Pancreas (tissue), 10 donors: Measurements from ENCODE around the gene AFF3. TPM values are rescaled to one million over a fixed set of nuclear protein-coding genes. Genes with fewer than 3 reads are reported as not detected.

ENCODE experiments used
- ATAC-seq, 4 donors: fragments of 200-7000 bp; cut with Tn5 transposase; one replicate each; pipeline versions ENCODE4 v1.8.0 to v1.9.1; 2020; ENCODE audit warnings: mild to moderate bottlenecking in 4 of 4, moderate library complexity in 4 of 4
- DNase-seq, 6 donors: peaks; one replicate each; pipeline ENCODE4 v3.0.0-alpha.2; 2020
- FAIRE-seq: peaks from 2 replicates; lab custom pipeline; 2012; peaks lifted over from hg19 to GRCh38; lab: Jason Lieb, UNC
- H3K27ac ChIP-seq, 4 donors: fragments of 200-600 bp; sonication (generic); 1 replicate in 3 of 4; 2 replicates in 1 of 4; pipeline versions ENCODE4 v1.5.0 to v1.8.0; 2020
- H3K27me3 ChIP-seq, 4 donors: fragments of 200-600 bp; one replicate each; pipeline ENCODE4 v1.8.0; 2021
- H3K36me3 ChIP-seq, 3 donors: fragments of 200-600 bp; sonication (generic) in 1 of 3; one replicate each; pipeline versions ENCODE4 v1.5.0 to v1.8.0; 2020 to 2021
- H3K4me1 ChIP-seq, 3 donors: fragments of 200-600 bp; one replicate each; pipeline ENCODE4 v1.8.0; 2021
- H3K4me3 ChIP-seq, 4 donors: fragments of 200-600 bp; sonication (generic) in 2 of 4; one replicate each; pipeline versions ENCODE4 v1.5.0 to v1.8.0; 2020 to 2021
- H3K9me3 ChIP-seq, 4 donors: fragments of 200-600 bp; one replicate each; pipeline ENCODE4 v1.8.0; 2021
- whole genome bisulfite sequencing, 2 donors: extraction: QIAGEN DNeasy Blood & Tissue Kit; methylation state at CpG; one replicate each; pipeline ENCODE4 v1.1.7; 2013; 5-methylcytosine and 5-hydroxymethylcytosine counted together
- intact Hi-C, 3 donors: fragments of 100-400 bp; cut with DNase I; formaldehyde crosslinking; loops; one replicate each; pipeline versions ENCODE4 v1.11.1 to v1.14.2; 2022
- polyA plus RNA-seq, 2 donors: library from polyadenylated mRNA; stranded (reverse); fragments of 200-250 nt; gene quantifications; one replicate each; pipeline ENCODE4 v1.2.3, GENCODE V29; 2013
- total RNA-seq, 6 donors: library from RNA; stranded (reverse); fragmentation: NEBNext Ultra II Directional in 4 of 6; extraction: Animal tissue kit (Norgen Biotek cat#: 25700) in 4 of 6; gene quantifications; one replicate each; pipeline versions ENCODE4 v1.2.1 to v1.2.4, GENCODE V29; 2021 to 2023
- TF ChIP-seq, protein P1 (sequence below), 4 donors: fragments of 200-600 bp; sonication (generic) in 3 of 4; IDR thresholded peaks; one replicate each; pipeline versions ENCODE4 v1.5.0 to v1.8.0; 2021; ENCODE audit warnings: antibody characterized with exemption in 4 of 4
- donor health status: healthy with polysubstance abuse.
- donor health status: DM: no; HTN: no; CAD: no; lungs with moderate emphysema.
- donor health status: DM: no; HTN: no; CAD: no.
- donor health status: control.
- donor health status: control.
- donor health status: Bipolar disorder and iron deficiency.
- donor health status: DM: yes; HTN: yes; CAD: no.
- donor health status: DM: no; HTN: no; CAD: no.
- donor health status: DM: no; HTN: no; CAD: no.
- donor health status: DM: yes; HTN: yes; CAD: no.

Gene AFF3
- total and polyA plus RNA-seq, 8 donors: 0.19 to 1.1 (median 0.54) TPM

DNA sequence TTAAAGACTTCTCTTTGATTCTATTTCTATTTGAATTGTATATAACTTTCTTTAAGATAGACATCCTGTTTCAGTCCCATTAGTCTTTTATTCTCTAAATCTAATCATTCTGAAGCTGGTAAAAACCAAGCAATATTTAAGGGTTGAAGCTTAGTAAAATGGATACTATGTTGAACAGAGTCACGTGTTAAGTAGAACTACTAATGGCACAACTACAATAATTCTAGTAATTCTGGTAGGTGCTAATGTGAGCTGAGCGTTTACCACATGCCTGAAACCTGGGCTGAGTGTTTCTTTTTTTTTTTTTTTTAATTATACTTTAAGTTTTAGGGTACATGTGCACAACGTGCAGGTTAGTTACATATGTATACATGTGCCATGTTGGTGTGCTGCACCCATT lies 8.9 kb upstream of the AFF3 start:
- H3K9me3 ChIP-seq: no peaks in the 10 kb centered on the region
- H3K27me3 ChIP-seq: no peaks in the 10 kb centered on the region
- no peak overlapping the region for H3K27ac ChIP-seq
- TF ChIP-seq, protein P1, sequence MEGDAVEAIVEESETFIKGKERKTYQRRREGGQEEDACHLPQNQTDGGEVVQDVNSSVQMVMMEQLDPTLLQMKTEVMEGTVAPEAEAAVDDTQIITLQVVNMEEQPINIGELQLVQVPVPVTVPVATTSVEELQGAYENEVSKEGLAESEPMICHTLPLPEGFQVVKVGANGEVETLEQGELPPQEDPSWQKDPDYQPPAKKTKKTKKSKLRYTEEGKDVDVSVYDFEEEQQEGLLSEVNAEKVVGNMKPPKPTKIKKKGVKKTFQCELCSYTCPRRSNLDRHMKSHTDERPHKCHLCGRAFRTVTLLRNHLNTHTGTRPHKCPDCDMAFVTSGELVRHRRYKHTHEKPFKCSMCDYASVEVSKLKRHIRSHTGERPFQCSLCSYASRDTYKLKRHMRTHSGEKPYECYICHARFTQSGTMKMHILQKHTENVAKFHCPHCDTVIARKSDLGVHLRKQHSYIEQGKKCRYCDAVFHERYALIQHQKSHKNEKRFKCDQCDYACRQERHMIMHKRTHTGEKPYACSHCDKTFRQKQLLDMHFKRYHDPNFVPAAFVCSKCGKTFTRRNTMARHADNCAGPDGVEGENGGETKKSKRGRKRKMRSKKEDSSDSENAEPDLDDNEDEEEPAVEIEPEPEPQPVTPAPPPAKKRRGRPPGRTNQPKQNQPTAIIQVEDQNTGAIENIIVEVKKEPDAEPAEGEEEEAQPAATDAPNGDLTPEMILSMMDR (IDR thresholded peaks at IDR 0.05): no peak
- FAIRE-seq: no peak
- H3K4me1 ChIP-seq: no peaks in the 10 kb centered on the region
- 77 to 83% methylated on average over 3 of the region's 3 CpGs for WGBS, 2 donors
- no peak overlapping the region for H3K4me3 ChIP-seq
- no peak for ATAC-seq
- intact Hi-C loops: no loop called here
- no peaks in the 10 kb centered on the region for H3K36me3 ChIP-seq
- no peak for DNase-seq

DNA sequence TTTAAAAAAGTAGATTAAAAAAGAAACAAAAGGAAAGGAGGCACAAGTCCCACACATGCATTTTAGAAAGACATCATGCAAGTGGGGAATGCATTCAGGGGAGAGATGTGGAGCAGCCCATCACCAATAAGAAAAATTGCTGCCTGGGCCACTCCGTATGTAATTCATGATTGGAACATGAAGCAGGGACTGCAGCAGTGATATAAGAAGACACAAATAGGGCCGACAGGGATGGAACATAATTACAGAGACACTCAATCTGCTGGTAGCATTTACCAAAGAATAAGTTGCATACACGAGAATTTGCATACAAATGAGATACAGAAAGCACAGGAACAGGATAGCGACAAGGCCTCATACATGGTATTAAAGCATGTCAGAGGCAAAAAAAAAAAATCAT lies 6.5 kb upstream of the AFF3 start:
- DNase-seq (no peak), FAIRE-seq (no peak), ATAC-seq (no peak)
- TF ChIP-seq, protein P1 (IDR thresholded peaks at IDR 0.05): no peak
- Histone ChIP-seq H3K4me1 (no peaks in the 10 kb centered on the region), H3K9me3 (no peaks in the 10 kb centered on the region), H3K27ac (no peak overlapping the region), H3K4me3 (no peak overlapping the region), H3K27me3 (no peaks in the 10 kb centered on the region), H3K36me3 (no peaks in the 10 kb centered on the region)
- intact Hi-C loops: no loop called here
- WGBS, 2 donors: 77 to 84% methylated on average over 4 of the region's 4 CpGs

DNA sequence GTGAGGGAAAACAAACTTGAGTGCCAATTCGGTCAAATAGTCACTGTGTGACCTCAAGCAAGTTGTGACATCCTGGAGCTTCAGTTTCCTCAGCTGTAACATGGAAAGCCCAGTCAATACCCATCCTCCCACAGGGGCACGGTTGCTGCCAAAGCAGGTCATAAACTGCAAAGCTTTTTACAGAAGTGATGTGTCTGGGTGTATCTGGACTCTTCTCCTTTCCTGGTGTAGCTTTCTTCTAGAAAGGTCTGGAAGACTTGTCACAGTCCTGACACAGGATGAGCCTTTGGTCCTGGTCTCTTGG lies 4.2 kb upstream of the AFF3 start:
- H3K4me3 ChIP-seq: no peak overlapping the region
- intact Hi-C loops: no loop called here
- no peaks in the 10 kb centered on the region for H3K4me1 ChIP-seq
- no peak for ATAC-seq
- H3K9me3 ChIP-seq: no peaks in the 10 kb centered on the region
- 61 to 80% methylated on average over 2 of the region's 2 CpGs for WGBS, 2 donors
- no peaks in the 10 kb centered on the region for H3K27me3 ChIP-seq
- H3K27ac ChIP-seq: no peak overlapping the region
- no peaks in the 10 kb centered on the region for H3K36me3 ChIP-seq
- FAIRE-seq: no peak
- TF ChIP-seq, protein P1 (IDR thresholded peaks at IDR 0.05): no peak
- DNase-seq: no peak

DNA sequence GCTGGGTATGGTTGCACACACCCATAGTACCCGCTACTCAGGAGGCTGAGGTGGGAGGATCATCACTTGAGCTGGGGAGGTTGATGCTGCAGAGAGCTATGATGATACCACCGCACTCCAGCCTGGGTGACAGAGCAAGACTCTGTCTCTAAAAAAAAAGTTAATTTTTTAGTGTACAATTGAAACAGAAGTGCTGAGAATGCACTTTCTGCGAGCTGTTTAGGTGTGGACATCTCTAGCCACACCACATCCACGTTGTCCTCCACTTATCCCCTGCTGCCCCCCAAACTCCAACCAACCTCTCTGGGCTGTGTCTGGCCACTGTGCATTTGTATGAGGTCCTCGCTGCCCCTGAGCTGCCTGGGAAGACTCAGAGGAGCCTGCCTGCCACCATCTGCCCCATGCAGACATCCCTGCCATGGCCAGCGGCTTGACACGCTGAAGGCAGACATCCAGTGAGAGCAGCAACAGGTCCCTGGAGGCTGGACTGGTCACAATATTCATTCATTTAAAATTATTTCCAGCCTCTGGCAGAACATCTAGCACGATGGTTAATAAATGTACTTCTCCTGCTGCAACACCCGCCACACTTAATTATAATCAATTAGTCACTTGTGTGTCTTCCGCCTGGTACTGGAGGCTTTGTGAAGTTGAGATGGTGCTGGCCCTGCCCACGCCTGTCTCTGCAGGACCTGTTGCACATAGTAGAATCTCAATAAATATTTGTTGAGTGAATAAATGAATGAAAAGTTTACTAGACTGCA lies 3.7 kb upstream of the AFF3 start:
- WGBS, 2 donors: 67 to 79% methylated on average over 11 of the region's 11 CpGs
- no peaks in the 10 kb centered on the region for H3K9me3 ChIP-seq
- H3K4me1 ChIP-seq: no peaks in the 10 kb centered on the region
- H3K36me3 ChIP-seq: no peaks in the 10 kb centered on the region
- H3K4me3 ChIP-seq: no peak overlapping the region
- no peak for FAIRE-seq
- DNase-seq: no peak
- H3K27me3 ChIP-seq: no peaks in the 10 kb centered on the region
- no peak overlapping the region for H3K27ac ChIP-seq
- ATAC-seq: no peak
- intact Hi-C loops: no loop called here
- TF ChIP-seq, protein P1 (IDR thresholded peaks at IDR 0.05): no peak

DNA sequence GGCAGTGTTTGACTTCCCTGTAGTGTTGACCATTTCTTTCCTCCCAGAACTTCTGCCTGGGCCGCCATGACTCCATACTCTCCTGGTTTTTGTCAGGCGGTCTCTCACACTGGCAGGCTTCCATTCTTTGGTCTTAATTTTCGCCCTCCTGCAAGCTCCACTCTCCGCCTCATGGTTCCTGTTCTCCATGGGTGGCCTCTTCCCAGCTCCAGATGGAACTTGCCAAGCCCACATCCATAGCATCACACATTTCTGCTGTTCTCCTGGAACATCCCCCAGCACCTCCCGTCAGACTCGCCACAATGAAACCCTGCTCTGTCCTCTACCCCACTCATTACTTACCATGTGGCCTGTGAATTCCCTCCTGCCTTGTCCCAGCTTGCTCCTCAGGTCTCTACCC lies 896 bp upstream of the AFF3 start:
- 81 to 88% methylated on average over 6 of the region's 6 CpGs for WGBS, 2 donors
- Histone ChIP-seq H3K9me3 (no peaks in the 10 kb centered on the region), H3K36me3 (no peaks in the 10 kb centered on the region), H3K4me3 (no peak overlapping the region), H3K4me1 (no peaks in the 10 kb centered on the region), H3K27ac (no peak overlapping the region), H3K27me3 (no peaks in the 10 kb centered on the region)
- no peak for FAIRE-seq
- intact Hi-C loops: no loop called here
- no peak for DNase-seq
- TF ChIP-seq, protein P1 (IDR thresholded peaks at IDR 0.05): no peak
- no peak for ATAC-seq
